Activated B cell treated with CpG ODN at 0.5 μM for 24 hours (primary cell): ENCODE data around the gene UQCRC1. TPM values are rescaled to one million over a fixed set of nuclear protein-coding genes. Genes with fewer than 3 reads are reported as not detected.

Experiments
- ATAC-seq: fragments of 200-7000 bp; cut with Tn5 transposase; one replicate; pipeline ENCODE4 v1.10.0; 2021; ENCODE audit warnings: low read depth, mild to moderate bottlenecking, moderate library complexity
- CTCF ChIA-PET: fragments of 350-600 bp; sonication (Branson Sonifier 250); formaldehyde crosslinking; loops from one replicate; lab custom pipeline; 2021; ENCODE audit warnings: antibody characterized with exemption; lab: Charles Lee
- POLR2A ChIA-PET: fragments of 350-600 bp; sonication (Branson Sonifier 250); formaldehyde crosslinking; loops from one replicate; lab custom pipeline; 2021; ENCODE audit warnings: antibody characterized with exemption; lab: Charles Lee
- DNase-seq: peaks from one replicate; pipeline ENCODE4 v3.0.0; 2022
- H3K27ac Mint-ChIP-seq: one replicate; pipeline ENCODE4 v1.8.0; 2020; ENCODE audit warnings: mixed read lengths
- H3K27me3 Mint-ChIP-seq: one replicate; pipeline ENCODE4 v1.8.0; 2021; ENCODE audit warnings: mixed read lengths
- H3K36me3 Mint-ChIP-seq: one replicate; pipeline ENCODE4 v1.8.0; 2021; ENCODE audit warnings: low read depth, mixed read lengths
- H3K4me1 Mint-ChIP-seq: one replicate; pipeline ENCODE4 v1.8.0; 2021; ENCODE audit warnings: mixed read lengths
- H3K4me3 Mint-ChIP-seq: one replicate; pipeline ENCODE4 v1.8.0; 2020; ENCODE audit warnings: mild to moderate bottlenecking, mixed read lengths
- H3K9me3 Mint-ChIP-seq: one replicate; pipeline ENCODE4 v1.8.0; 2020; ENCODE audit warnings: mixed read lengths
- intact Hi-C: fragments of 100-400 bp; cut with micrococcal nuclease; formaldehyde crosslinking; loops from one replicate; pipeline ENCODE4 v1.15.1; 2024
- total RNA-seq: library from RNA; stranded (reverse); gene quantifications from 2 replicates; pipeline ENCODE4 v1.2.3, GENCODE V29; 2022
- TF ChIP-seq, protein P1 (sequence below): fragments of 200-600 bp; IDR thresholded peaks from one replicate; pipeline ENCODE4 v1.8.0; 2022; ENCODE audit warnings: antibody characterized with exemption, mild to moderate bottlenecking

Gene UQCRC1
- total RNA-seq, 1 donor from 2014 or later: 117 TPM

DNA sequence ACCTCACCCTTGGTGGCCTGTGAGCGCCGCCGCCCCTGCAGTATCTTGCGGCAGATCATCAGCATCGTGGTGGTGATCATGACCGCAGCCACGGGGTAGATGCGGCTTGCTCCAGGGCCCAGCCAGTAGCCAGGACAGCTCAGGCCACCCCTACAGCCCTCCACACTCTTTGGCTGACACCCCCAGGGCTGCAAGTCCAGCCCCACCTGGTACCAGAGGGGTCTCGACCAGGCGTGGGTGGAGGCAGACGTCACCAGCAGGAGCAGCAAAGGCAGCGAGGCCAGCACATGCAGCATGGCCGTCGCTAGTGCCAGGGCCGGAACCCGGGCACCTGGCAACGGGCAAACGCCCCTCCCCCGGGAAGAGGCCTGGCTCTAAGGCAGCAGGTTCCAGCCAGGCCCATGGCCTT lies 12.0 kb upstream of the UQCRC1 start, which contains the start of gene TMEM89:
Gene TMEM89 (minus strand): TSS at position 309 of the 409 bp plus-strand sequence. CDS start 13 bp downstream, at position 296.
- Mint-ChIP-seq H3K4me1 (no peaks in the 10 kb centered on the region), H3K27me3 (no peaks in the 10 kb centered on the region), H3K4me3 (no peak within 1 kb of the TSS), H3K27ac (no peak within 1 kb of the TSS), H3K36me3 (peaks cover 4% of the 10 kb centered on the region), H3K9me3 (peaks cover 6% of the 10 kb centered on the region)
- intact Hi-C loops: no loop called here
- ChIA-PET POLR2A (no interaction called here), CTCF (no interaction called here)
- TF ChIP-seq, protein P1, sequence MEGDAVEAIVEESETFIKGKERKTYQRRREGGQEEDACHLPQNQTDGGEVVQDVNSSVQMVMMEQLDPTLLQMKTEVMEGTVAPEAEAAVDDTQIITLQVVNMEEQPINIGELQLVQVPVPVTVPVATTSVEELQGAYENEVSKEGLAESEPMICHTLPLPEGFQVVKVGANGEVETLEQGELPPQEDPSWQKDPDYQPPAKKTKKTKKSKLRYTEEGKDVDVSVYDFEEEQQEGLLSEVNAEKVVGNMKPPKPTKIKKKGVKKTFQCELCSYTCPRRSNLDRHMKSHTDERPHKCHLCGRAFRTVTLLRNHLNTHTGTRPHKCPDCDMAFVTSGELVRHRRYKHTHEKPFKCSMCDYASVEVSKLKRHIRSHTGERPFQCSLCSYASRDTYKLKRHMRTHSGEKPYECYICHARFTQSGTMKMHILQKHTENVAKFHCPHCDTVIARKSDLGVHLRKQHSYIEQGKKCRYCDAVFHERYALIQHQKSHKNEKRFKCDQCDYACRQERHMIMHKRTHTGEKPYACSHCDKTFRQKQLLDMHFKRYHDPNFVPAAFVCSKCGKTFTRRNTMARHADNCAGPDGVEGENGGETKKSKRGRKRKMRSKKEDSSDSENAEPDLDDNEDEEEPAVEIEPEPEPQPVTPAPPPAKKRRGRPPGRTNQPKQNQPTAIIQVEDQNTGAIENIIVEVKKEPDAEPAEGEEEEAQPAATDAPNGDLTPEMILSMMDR: no peak
- DNase-seq (no peak), ATAC-seq (no peak)

DNA sequence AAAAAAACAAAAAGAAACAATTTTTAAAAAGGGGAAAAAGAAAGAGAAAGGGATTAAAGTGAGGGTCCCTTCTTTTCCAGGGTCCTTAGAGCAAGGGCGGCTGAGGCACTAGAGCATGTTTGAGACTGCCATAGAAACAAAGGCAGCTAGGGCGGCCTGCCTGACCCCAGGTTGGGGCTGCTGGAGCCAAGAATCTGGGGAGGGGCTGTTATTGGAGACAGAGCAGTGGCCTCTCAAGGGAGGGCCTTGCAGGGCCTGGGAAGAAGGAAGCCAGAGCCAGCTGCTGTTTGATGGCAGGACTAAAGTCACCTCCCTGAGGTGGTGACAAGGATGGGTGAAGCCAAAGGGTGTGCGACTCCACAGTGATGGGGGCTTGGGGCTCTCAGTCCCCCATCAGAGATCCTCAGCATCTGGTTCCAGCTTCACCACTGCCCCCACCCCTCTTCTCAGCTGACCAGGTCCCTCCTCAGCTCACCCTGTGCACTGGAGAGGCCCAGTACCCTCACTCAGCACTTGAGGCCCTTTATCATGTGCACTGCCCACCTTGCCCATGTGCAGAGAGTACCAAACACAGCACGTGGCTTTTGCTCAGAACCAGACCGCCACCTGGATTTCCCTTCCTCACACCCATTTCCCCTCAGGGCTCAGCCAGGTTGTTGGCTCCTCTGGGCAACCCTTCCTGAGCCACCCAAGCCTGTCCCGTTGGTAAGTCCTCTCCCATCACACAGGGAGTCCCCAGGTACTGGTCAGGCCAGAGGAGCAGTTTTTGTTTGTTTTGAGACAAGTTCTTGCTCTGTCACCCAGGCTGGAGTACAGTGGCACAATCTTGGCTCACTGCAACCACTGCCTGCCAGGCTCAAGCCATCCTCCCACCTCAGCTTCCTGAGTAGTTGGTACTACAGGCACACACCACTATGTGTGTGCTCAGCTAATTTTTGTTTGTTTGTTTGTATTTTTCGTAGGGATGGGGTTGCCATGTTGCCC lies 10.4 kb upstream of the UQCRC1 start:
- Mint-ChIP-seq H3K27me3 (no peaks in the 10 kb centered on the region), H3K4me1 (no peaks in the 10 kb centered on the region), H3K27ac (no peak overlapping the region), H3K4me3 (no peak overlapping the region), H3K9me3 (peaks cover 6% of the 10 kb centered on the region), H3K36me3 (peaks cover under 1% of the 10 kb centered on the region)
- TF ChIP-seq, protein P1: no peak
- no peak for ATAC-seq
- DNase-seq: no peak
- intact Hi-C loops: no loop called here
- ChIA-PET CTCF (no interaction called here), POLR2A (no interaction called here)

DNA sequence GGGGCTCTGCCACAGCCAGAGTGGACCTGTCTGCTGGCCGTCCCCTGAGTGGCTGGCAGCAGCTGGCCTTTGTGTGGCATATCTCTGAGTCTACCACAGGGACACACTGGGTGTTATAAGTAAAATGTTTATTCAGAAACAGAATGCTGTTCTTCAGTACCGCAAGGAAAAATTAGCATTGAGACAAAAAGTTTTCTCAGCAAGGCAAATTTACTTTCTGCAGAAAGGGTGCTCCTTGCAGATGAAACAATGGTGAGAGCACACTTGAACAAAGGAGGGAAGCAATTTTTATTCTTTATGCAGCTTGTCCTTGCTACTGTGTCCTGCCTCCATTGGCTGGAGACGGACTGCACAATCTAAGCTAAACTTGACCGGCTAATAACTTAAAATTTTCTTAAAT lies 8.1 kb upstream of the UQCRC1 start:
- ATAC-seq: no peak
- H3K4me3 Mint-ChIP-seq: no peak overlapping the region
- no peak overlapping the region for H3K27ac Mint-ChIP-seq
- CTCF ChIA-PET: no interaction called here
- H3K9me3 Mint-ChIP-seq: peaks cover 6% of the 10 kb centered on the region
- intact Hi-C loops: no loop called here
- TF ChIP-seq, protein P1: no peak
- no peaks in the 10 kb centered on the region for H3K36me3 Mint-ChIP-seq
- POLR2A ChIA-PET: interaction anchor here (0.6 kb wide), 1 partner anchor 1470 kb away, joined by 4 read pairs; no protein-coding TSS in a partner anchor
- H3K4me1 Mint-ChIP-seq: no peaks in the 10 kb centered on the region
- no peak for DNase-seq
- no peaks in the 10 kb centered on the region for H3K27me3 Mint-ChIP-seq

DNA sequence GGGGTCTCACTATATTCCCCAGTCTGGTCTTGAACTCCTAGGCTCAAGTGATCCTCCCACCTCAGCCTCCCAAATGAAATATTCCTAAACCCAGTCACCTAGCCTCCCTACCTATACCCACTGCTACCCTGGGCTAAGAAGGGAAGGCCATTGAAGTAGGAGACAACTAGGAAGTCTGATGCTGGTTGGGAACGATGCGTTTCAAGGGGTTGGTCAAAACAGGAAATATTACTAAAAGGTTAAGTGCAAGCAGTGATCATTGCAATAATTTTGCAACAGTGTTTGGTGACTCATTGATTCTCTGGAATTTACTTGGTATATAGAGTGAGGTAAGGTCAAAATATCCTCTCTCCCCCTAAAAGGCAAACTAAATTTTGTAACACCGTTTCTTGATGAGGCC lies 4.6 kb upstream of the UQCRC1 start:
- TF ChIP-seq, protein P1: no peak
- no peaks in the 10 kb centered on the region for H3K27me3 Mint-ChIP-seq
- no peak overlapping the region for H3K27ac Mint-ChIP-seq
- H3K4me1 Mint-ChIP-seq: peaks cover 5% of the 10 kb centered on the region
- H3K4me3 Mint-ChIP-seq: no peak overlapping the region
- intact Hi-C loops: no loop called here
- H3K36me3 Mint-ChIP-seq: peaks cover 3% of the 10 kb centered on the region
- no peak for DNase-seq
- no peak for ATAC-seq
- peaks cover 6% of the 10 kb centered on the region for H3K9me3 Mint-ChIP-seq
- POLR2A ChIA-PET: no interaction called here
- CTCF ChIA-PET: no interaction called here

DNA sequence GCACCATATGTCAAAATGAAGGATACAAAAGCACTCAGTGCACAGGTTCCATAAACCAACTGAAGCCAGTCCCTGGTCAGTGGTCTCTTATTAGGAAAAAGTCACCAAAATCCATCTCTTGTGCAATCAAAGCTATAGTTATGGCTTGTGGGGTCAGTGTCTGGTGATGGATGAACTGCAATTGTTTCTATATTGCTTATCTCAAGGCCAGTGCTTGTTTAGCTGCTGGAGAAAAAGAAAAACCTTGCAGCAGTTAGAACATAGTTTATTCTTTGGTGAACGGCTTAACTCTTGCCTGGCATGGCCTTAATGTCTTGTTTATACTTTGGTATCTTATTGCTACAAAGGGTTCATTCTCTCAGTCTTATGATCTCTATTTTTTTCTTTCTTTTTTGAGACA lies 2.9 kb upstream of the UQCRC1 start:
- H3K36me3 Mint-ChIP-seq: peaks cover 11% of the 10 kb centered on the region
- CTCF ChIA-PET: interaction anchor here (1.5 kb wide), 1 partner anchor 211 kb away, joined by 4 read pairs; no protein-coding TSS in a partner anchor
- DNase-seq (no peak), ATAC-seq (no peak)
- no peak overlapping the region for H3K27ac Mint-ChIP-seq
- intact Hi-C loops: no loop called here
- no peaks in the 10 kb centered on the region for H3K27me3 Mint-ChIP-seq
- H3K9me3 Mint-ChIP-seq: peaks cover 2% of the 10 kb centered on the region
- TF ChIP-seq, protein P1: no peak
- H3K4me3 Mint-ChIP-seq: no peak overlapping the region
- POLR2A ChIA-PET: no interaction called here
- H3K4me1 Mint-ChIP-seq: peaks cover 18% of the 10 kb centered on the region
